Stomach (tissue), 4 donors: ENCODE data around the gene GMDS.

Experiments
- CTCF ChIP-seq, 7 experiments: fragments of 450-650 bp in 4 of 7; fragments of 200-600 bp in 3 of 7; sonication (generic) in 3 of 7; IDR thresholded peaks; one replicate each; pipeline ENCODE4 v1.5.1; 2016 to 2019; ENCODE audit warnings: antibody characterized with exemption in 7 of 7, control low read depth in 2 of 7, mild to moderate bottlenecking in 1 of 7
- POLR2AphosphoS5 ChIP-seq, 3 donors: sonication (generic); formaldehyde crosslinking; IDR thresholded peaks; one replicate each; pipeline ENCODE4 v1.6.1; 2016; ENCODE audit warnings: antibody characterized with exemption in 3 of 3

- no peak for TF ChIP-seq CTCF (IDR thresholded peaks at IDR 0.05)
- TF ChIP-seq POLR2AphosphoS5 (IDR thresholded peaks at IDR 0.05): no peak
Measured at GRCh38 chr6:1590580-1590979, 654.8 kb downstream of the GMDS start.
